Left cardiac atrium (tissue), 4 donors: ENCODE data around the gene MSL1. TPM values are rescaled to one million over a fixed set of nuclear protein-coding genes. Genes with fewer than 3 reads are reported as not detected.

Experiments
- ATAC-seq, 2 donors: fragments of 200-7000 bp; cut with Tn5 transposase; one replicate each; pipeline ENCODE4 v1.9.1; 2020; ENCODE audit warnings: mild to moderate bottlenecking in 2 of 2, moderate library complexity in 2 of 2
- DNase-seq: peaks from one replicate; pipeline ENCODE4 v3.0.0-alpha.2; 2020
- intact Hi-C, 2 donors: fragments of 100-400 bp; cut with DNase I; formaldehyde crosslinking; loops; one replicate each; pipeline versions ENCODE4 v1.14.1 to v1.15.1; 2022 to 2023
- microRNA-seq, 2 donors: library from miRNA; unstranded; fragments of <30 nt; microRNA quantifications; one replicate each; pipeline ENCODE4 v1.2.0, GENCODE V29; 2020
- total RNA-seq, 2 donors: library from RNA; stranded (reverse); fragmentation: NEBNext Ultra II Directional; extraction: Animal tissue kit (Norgen Biotek cat#: 25700); gene quantifications; one replicate each; pipeline ENCODE4 v1.2.1, GENCODE V29; 2021
- donor health status: DM: no; HTN: yes; CAD: no.
- donor health status: DM: no; HTN: yes; CAD: no; lungs with severe emphysema.
- donor health status: DM: yes; HTN: yes; CAD: no.
- donor health status: Dilated cardiomyopathy.

Gene MSL1
- total RNA-seq, 2 donors from 2014 or later = 54.0 to 57.8 TPM

DNA sequence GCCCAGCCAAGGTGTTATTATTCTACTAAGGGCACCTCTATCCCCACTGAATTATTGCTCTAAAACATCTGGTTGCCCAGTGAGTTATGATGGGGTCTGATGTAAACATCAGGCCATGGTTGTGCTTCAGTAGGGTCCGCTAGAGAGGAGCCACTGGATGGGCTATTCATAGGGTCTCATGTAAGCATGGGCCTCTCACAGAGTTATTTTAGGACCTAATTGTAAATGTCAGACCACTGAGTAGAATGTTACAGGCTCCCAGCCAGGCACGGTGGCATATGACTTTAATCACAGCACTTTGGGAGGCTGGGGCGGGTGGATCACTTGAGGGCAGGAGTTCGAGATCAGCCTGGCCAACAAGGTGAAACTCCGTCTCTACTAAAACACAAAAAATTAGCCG, 60.8 kb downstream of the MSL1 start:
- no peak for ATAC-seq
- intact Hi-C loops = no loop called here
- no peak for DNase-seq

Small RNA genes lying within 50 kb of the gene (microRNA-seq; reads per million reads assigned to microRNA genes)
- 1.2 to 1.6 reads per million in 2 donors for gene MIR6866

Other genes with a start within 250 kb of the MSL1 start
- gene GSDMB, start 203.3 kb upstream of the MSL1 start, total RNA-seq = 1 to 10 TPM; 2.4 to 4.2 TPM
- 10 to 100 TPM; 39.7 to 50.4 TPM for gene ORMDL3, start 194.4 kb upstream of the MSL1 start, total RNA-seq
- not detected for gene LRRC3C, start 194.2 kb upstream of the MSL1 start, total RNA-seq
- gene GSDMA, start 159.0 kb upstream of the MSL1 start, total RNA-seq = 1 to 10 TPM; 1.3 TPM
- gene PSMD3, start 141.2 kb upstream of the MSL1 start, total RNA-seq = 10 to 100 TPM; 69.0 to 92.8 TPM
- 1 to 10 TPM in 1 of 2 donors, not detected in 1; 1.2 TPM for gene CSF3, start 106.5 kb upstream of the MSL1 start, total RNA-seq
- 10 to 100 TPM; 44.0 to 56.4 TPM for gene MED24, start 67.6 kb upstream of the MSL1 start, total RNA-seq
- gene THRA, start 59.0 kb upstream of the MSL1 start, total RNA-seq = 10 to 100 TPM; 54.4 to 77.9 TPM
- 10 to 100 TPM; 17.1 to 19.5 TPM for gene NR1D1, start 21.4 kb upstream of the MSL1 start, total RNA-seq
- 10 to 100 TPM; 49.6 to 53.1 TPM for gene CASC3, start 18.6 kb downstream of the MSL1 start, total RNA-seq
- 1 to 10 TPM; 2.8 to 4.6 TPM for gene RAPGEFL1, start 55.5 kb downstream of the MSL1 start, total RNA-seq
- 10 to 100 TPM; 13.9 to 14.4 TPM for gene WIPF2, start 97.3 kb downstream of the MSL1 start, total RNA-seq
- 1 to 10 TPM; 1.3 to 1.9 TPM for gene CDC6, start 165.9 kb downstream of the MSL1 start, total RNA-seq
- 10 to 100 TPM; 23.3 to 43.8 TPM for gene RARA, start 187.2 kb downstream of the MSL1 start, total RNA-seq
- gene GJD3, start 242.8 kb downstream of the MSL1 start, total RNA-seq = 1 to 10 TPM; 1.2 to 1.3 TPM